ENCODE results near the gene PLEKHA5.
"Not testable (repeated sequence)": the region's sequence is repeated elsewhere in the genome, so short reads cannot be mapped to it uniquely, and the experiment has no call there.

Gene PLEKHA5

DNA sequence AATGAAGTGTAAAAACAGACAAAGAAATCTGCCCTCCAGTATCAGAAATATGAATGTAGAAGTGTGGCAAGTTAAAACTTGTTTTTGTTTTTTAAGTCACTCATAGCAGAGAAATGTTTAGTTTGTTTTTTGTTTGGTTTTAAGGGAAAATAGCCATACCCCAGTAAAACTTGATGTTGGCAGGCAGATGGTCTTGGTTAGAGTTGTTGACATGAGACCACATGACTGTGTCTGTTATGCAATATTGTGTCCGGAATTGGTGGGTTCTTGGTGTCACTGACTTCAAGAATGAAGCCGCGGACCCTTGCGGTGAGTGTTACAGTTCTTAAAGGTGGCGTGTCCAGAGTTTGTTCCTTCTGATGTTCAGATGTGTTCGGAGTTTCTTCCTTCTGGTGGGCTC lies 99.5 kb downstream of the PLEKHA5 start:
- H3K4me3 Mint-ChIP-seq; H3K27me3 Mint-ChIP-seq; H3K9me3 Mint-ChIP-seq; intact Hi-C loops (cut with micrococcal nuclease); H3K36me3 Mint-ChIP-seq (ENCODE audit: low read depth): not testable (repeated sequence)
- peaks cover 36% of the 10 kb centered on the region for H3K4me1 Mint-ChIP-seq (ENCODE audit: low read depth)
- H3K27ac Mint-ChIP-seq, result peak overlapping the region; percentile 42

DNA sequence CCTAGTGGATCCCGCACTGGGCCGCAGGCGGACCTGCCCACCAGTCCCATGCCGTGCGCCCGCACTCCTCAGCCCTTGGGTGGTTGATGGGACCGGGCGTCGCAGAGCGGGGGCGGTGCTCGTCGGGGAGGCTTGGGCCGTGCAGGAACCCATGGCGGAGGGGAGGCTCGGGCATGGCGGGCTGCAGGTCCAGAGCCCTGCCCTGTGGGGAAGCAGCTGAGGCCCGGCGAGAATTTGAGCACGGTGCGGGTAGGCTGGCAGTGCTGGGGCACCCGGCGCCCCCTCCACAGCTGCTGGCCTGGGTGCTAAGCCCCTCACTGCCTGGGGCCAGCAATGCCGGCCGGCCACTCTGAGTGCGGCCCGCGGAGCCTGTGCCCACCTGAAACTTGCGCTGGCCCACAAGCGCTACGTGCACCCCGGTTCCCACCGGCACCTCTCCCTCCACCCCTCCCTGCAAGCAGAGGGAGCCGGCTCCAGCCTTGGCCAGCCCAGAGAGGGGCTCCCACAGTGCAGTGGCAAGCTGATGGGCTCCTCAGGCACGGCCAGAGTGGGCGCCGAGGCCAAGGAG lies 100.8 kb downstream of the PLEKHA5 start:
- Mint-ChIP-seq H3K4me3 (no peak overlapping the region), H3K36me3 (ENCODE audit: low read depth) (peaks cover 9% of the 10 kb centered on the region), H3K9me3 (peaks cover 9% of the 10 kb centered on the region), H3K4me1 (ENCODE audit: low read depth) (peaks cover 49% of the 10 kb centered on the region), H3K27me3 (no peaks in the 10 kb centered on the region), H3K27ac (no peak overlapping the region)
- intact Hi-C loops (cut with micrococcal nuclease), result no loop called here

DNA sequence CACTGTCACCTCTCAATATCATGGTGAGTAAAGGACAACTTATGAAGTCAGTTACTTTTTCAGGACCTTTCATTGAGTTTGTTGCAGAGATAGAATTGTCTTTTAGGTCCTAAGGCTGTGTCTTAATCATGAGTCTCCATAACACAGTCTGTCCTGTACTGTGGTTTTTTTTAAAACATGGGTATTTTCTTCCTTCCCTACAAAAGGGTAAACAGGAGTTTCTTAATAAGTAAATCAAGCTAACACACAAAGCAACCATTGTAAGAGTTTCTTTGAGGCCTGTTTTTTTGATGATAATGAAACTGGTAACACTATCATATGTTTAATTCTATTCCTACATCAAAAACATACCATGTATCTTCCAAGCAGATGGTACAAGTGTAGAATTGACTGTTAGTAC lies 101.4 kb downstream of the PLEKHA5 start:
- intact Hi-C loops (cut with micrococcal nuclease), result no loop called here
- H3K9me3 Mint-ChIP-seq, result peaks cover 9% of the 10 kb centered on the region
- no peak overlapping the region for H3K4me3 Mint-ChIP-seq
- peaks cover 54% of the 10 kb centered on the region for H3K4me1 Mint-ChIP-seq (ENCODE audit: low read depth)
- H3K27me3 Mint-ChIP-seq, result no peaks in the 10 kb centered on the region
- H3K27ac Mint-ChIP-seq, result no peak overlapping the region
- H3K36me3 Mint-ChIP-seq (ENCODE audit: low read depth), result peaks cover 9% of the 10 kb centered on the region

DNA sequence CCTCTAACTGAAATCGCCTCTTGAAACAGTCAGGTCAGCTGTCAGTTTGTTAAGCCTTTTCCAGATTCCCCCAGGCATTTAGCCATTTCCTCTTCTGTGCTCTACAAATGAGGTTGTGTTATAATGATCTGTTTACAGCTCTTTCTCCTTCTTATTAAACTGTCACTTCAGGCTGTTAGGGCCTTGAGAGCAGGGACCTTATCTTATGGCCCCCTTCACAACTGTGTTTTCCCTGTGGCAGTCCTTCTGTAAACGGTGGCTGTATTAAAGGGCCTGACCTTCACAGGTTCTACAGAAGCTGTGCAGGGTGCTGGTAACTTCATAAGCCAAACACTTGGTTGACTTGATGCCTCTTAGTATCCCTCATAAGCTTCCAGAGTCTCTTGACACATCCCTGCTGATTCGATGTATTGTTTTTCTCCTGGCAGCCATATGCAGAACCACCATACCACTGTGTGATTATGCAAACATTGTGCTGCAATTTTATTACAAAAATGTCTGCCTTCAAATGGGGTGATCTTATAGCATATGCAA lies 104.7 kb downstream of the PLEKHA5 start:
- no peak overlapping the region for H3K4me3 Mint-ChIP-seq
- no peaks in the 10 kb centered on the region for H3K27me3 Mint-ChIP-seq
- intact Hi-C loops (cut with micrococcal nuclease), result no loop called here
- peaks cover 9% of the 10 kb centered on the region for H3K36me3 Mint-ChIP-seq (ENCODE audit: low read depth)
- H3K4me1 Mint-ChIP-seq (ENCODE audit: low read depth), result peaks cover 51% of the 10 kb centered on the region
- H3K9me3 Mint-ChIP-seq, result peaks cover 6% of the 10 kb centered on the region
- peak overlapping the region; percentile 82 for H3K27ac Mint-ChIP-seq

GRCh38 chr12:19234981-19235871 lies 105.7 kb downstream of the PLEKHA5 start:
- Mint-ChIP-seq H3K4me3 (no peak overlapping the region), H3K9me3 (no peaks in the 10 kb centered on the region), H3K4me1 (ENCODE audit: low read depth) (peaks cover 53% of the 10 kb centered on the region), H3K27ac (peak overlapping the region; percentile 82), H3K27me3 (no peaks in the 10 kb centered on the region), H3K36me3 (ENCODE audit: low read depth) (peaks cover 6% of the 10 kb centered on the region)
- intact Hi-C loops (cut with micrococcal nuclease), result loop anchor here (5.0 kb wide), 1 partner anchor 43 kb away; no protein-coding TSS in a partner anchor

DNA sequence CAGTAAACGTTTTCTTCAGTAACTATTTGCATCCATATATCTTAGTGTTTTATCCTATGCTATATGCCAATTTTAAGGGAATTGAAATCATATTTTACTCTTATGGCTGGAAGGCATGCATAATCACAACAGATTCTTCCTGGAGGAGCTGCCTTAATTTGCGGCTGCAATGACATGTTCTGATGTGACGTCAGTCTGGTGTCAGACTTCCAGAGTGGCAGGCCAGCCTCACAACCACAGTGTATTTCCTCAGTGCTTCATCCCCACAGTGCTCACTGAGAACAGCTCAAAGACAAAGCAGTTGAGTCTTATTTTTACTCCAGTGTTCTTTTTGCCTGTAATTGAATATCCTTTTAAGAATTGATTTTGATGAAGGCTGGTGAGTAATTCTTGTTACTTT lies 107.1 kb downstream of the PLEKHA5 start:
- H3K27ac Mint-ChIP-seq, result no peak overlapping the region
- H3K4me3 Mint-ChIP-seq, result peak overlapping the region; percentile 6

DNA sequence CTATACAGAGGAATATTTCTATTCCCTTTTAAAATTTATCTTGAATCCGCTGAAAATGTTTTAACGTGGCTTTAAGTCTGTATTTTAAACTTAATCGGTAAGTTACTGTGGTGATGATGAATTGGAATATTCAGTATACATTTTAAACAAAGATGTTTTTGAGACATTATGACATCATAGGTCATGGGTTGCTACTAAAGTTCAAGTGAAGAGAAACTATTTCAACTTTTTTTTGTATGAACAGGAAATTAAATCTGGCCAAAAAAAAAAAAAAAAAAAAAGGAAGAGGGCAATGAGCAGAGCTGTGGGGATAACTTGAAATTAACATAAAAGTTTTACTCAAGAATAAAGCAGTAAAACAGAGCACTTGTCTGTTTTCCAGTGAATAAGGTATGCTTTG lies 109.0 kb downstream of the PLEKHA5 start:
- intact Hi-C loops (cut with micrococcal nuclease), result loop anchor here (5.0 kb wide), 1 partner anchor 46 kb away; no protein-coding TSS in a partner anchor
- Mint-ChIP-seq H3K9me3 (no peaks in the 10 kb centered on the region), H3K27me3 (no peaks in the 10 kb centered on the region), H3K4me3 (peak overlapping the region; percentile 40), H3K27ac (peak overlapping the region; percentile 45), H3K36me3 (ENCODE audit: low read depth) (no peaks in the 10 kb centered on the region), H3K4me1 (ENCODE audit: low read depth) (peaks cover 58% of the 10 kb centered on the region)

More for the DNA sequence above, 107.1 kb downstream of the PLEKHA5 start:
- Mint-ChIP-seq H3K4me1 (ENCODE audit: low read depth) (peaks cover 60% of the 10 kb centered on the region), H3K9me3 (no peaks in the 10 kb centered on the region), H3K36me3 (ENCODE audit: low read depth) (no peaks in the 10 kb centered on the region), H3K27me3 (no peaks in the 10 kb centered on the region)
- intact Hi-C loops (cut with micrococcal nuclease), result loop anchor here (5.0 kb wide), 1 partner anchor 44 kb away; no protein-coding TSS in a partner anchor

DNA sequence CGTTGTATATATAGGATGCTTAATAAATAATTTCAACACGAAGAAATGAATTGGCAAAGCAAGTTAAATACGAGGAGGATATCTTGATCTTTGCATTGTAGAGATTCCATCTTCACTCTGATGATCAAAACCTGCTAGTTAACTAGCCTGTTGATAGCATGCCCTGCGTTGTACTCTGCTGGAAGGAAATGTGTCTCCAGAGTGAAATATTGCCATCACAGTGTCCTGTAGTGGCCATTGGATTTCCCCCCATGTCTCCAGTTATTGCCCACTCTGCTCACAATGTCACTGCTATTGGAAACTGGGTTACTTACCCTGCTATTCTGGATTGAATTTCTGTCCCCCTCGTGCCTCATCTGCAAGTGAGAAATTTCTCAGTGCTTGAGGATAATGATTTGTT lies 109.6 kb downstream of the PLEKHA5 start:
- H3K9me3 Mint-ChIP-seq, result no peaks in the 10 kb centered on the region
- peaks cover 54% of the 10 kb centered on the region for H3K4me1 Mint-ChIP-seq (ENCODE audit: low read depth)
- no peaks in the 10 kb centered on the region for H3K27me3 Mint-ChIP-seq
- peak overlapping the region; percentile 45 for H3K27ac Mint-ChIP-seq
- intact Hi-C loops (cut with micrococcal nuclease), result loop anchor here (5.0 kb wide), 1 partner anchor 47 kb away; no protein-coding TSS in a partner anchor
- H3K4me3 Mint-ChIP-seq, result peak overlapping the region; percentile 40
- no peaks in the 10 kb centered on the region for H3K36me3 Mint-ChIP-seq (ENCODE audit: low read depth)

DNA sequence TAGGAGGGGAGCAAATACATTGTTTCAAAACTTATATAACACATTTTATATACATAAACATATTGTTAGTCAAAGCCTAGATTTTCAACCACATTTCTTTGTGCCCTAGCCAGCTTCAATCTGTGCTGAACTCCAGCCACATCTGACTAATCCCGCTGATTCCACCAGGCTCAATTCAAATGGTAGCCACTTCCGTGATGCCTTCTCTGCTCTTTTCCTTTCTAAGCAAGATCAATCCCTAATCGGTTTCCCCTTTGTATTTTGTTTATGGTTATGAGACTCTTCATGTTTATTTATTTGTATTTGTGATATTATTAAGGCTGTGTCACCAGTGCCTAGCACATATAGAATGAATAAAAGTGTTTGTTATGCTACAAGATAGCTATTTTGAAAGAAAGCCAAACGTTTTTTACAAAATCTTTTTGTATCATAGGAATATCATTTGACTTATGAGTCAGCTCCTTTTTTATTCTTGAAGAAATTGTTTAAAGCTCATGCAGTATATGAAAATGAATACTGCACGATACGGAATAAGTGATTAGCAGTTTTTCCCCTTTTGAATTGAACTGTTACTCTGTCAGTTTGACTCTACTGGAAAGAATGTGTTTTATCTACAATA lies 110.2 kb downstream of the PLEKHA5 start:
- Mint-ChIP-seq H3K27me3 (no peaks in the 10 kb centered on the region), H3K4me3 (peak overlapping the region; percentile 40), H3K4me1 (ENCODE audit: low read depth) (peaks cover 48% of the 10 kb centered on the region), H3K9me3 (no peaks in the 10 kb centered on the region), H3K27ac (no peak overlapping the region), H3K36me3 (ENCODE audit: low read depth) (no peaks in the 10 kb centered on the region)
- intact Hi-C loops (cut with micrococcal nuclease), result loop anchor here (5.0 kb wide), 2 partner anchors 47 to 48 kb away; no protein-coding TSS in a partner anchor

DNA sequence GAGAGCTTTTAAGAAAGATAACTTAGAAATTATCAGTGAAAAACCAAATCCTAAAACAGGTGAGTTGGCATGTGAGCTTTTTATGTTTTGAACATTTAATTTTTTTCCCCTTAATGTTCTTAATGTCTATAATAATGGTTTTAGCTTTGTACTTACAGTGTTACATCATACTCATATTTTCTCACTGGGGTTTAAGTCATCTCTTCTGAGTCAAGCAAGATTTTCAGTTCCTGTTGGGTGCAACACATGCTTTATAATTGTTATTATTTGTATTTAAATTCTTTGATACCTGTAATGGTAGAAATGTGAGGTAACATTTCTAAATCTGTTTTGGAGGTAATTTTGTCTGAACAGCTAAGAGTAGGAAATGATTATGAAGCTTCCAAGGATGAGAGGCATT lies 113.0 kb downstream of the PLEKHA5 start:
- H3K27me3 Mint-ChIP-seq, result no peaks in the 10 kb centered on the region
- no peaks in the 10 kb centered on the region for H3K9me3 Mint-ChIP-seq
- peak overlapping the region; percentile 42 for H3K27ac Mint-ChIP-seq
- intact Hi-C loops (cut with micrococcal nuclease), result loop anchor here (5.0 kb wide), 1 partner anchor 45 kb away; no protein-coding TSS in a partner anchor
- H3K4me3 Mint-ChIP-seq, result no peak overlapping the region
- no peaks in the 10 kb centered on the region for H3K36me3 Mint-ChIP-seq (ENCODE audit: low read depth)
- peaks cover 38% of the 10 kb centered on the region for H3K4me1 Mint-ChIP-seq (ENCODE audit: low read depth)

GRCh38 chr12:19243551-19243950 lies 114.0 kb downstream of the PLEKHA5 start:
- Mint-ChIP-seq H3K27ac (peak overlapping the region; percentile 42), H3K9me3 (no peaks in the 10 kb centered on the region), H3K36me3 (ENCODE audit: low read depth) (no peaks in the 10 kb centered on the region), H3K4me3 (no peak overlapping the region), H3K27me3 (no peaks in the 10 kb centered on the region), H3K4me1 (ENCODE audit: low read depth) (peaks cover 36% of the 10 kb centered on the region)
- intact Hi-C loops (cut with micrococcal nuclease), result loop anchor here (5.0 kb wide), 1 partner anchor 44 kb away; no protein-coding TSS in a partner anchor

DNA sequence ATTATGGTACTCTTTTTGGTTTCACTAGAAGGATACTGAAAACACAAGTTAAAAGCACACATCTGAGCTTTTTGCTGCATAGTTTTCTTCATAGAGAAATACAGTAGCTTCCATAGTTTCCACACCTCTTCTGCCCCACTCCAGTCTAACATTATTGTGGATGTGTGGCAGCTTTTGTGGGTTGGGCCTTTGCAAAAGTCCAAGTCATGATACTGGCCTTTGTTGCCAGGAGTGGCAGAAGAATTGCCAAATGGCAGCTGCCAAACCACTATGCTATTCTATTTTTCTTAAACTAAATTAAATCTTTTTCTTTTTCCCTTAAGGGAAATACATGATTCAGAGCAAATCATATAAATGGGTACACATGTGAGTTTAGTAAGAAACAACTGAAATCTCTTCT lies 114.8 kb downstream of the PLEKHA5 start:
- intact Hi-C loops (cut with micrococcal nuclease), result loop anchor here (5.0 kb wide), 1 partner anchor 43 kb away; no protein-coding TSS in a partner anchor

GRCh38 chr12:19245106-19245505 lies 115.6 kb downstream of the PLEKHA5 start:
- H3K4me3 Mint-ChIP-seq, result no peak overlapping the region
- H3K36me3 Mint-ChIP-seq (ENCODE audit: low read depth), result no peaks in the 10 kb centered on the region
- H3K27me3 Mint-ChIP-seq, result no peaks in the 10 kb centered on the region
- peaks cover 24% of the 10 kb centered on the region for H3K4me1 Mint-ChIP-seq (ENCODE audit: low read depth)
- intact Hi-C loops (cut with micrococcal nuclease), result no loop called here
- H3K9me3 Mint-ChIP-seq, result no peaks in the 10 kb centered on the region
- H3K27ac Mint-ChIP-seq, result peak overlapping the region; percentile 60

More for the DNA sequence above, 114.8 kb downstream of the PLEKHA5 start:
- no peaks in the 10 kb centered on the region for H3K27me3 Mint-ChIP-seq
- no peaks in the 10 kb centered on the region for H3K36me3 Mint-ChIP-seq (ENCODE audit: low read depth)
- no peak overlapping the region for H3K4me3 Mint-ChIP-seq
- H3K9me3 Mint-ChIP-seq, result no peaks in the 10 kb centered on the region
- no peak overlapping the region for H3K27ac Mint-ChIP-seq
- peaks cover 29% of the 10 kb centered on the region for H3K4me1 Mint-ChIP-seq (ENCODE audit: low read depth)
